Thymus (tissue), 14 donors: ENCODE results near the gene ESRRG. TPM values are rescaled to one million over a fixed set of nuclear protein-coding genes. Genes with fewer than 3 reads are reported as not detected.

Experiments
- DNase-seq, 9 donors: peaks; one replicate each; pipeline ENCODE4 v3.0.0-alpha.2; 2013; ENCODE audit warnings: low spot score in 9 of 9, low read depth in 6 of 9, missing footprints in 1 of 9
- H3K27ac ChIP-seq, 2 donors: one replicate each; pipeline ENCODE4 v1.5.1; 2013; ENCODE audit warnings: control low read depth in 1 of 2, low read depth in 1 of 2, low read length in 1 of 2, mild to moderate bottlenecking in 1 of 2, moderate library complexity in 1 of 2
- H3K27me3 ChIP-seq, 2 donors: one replicate each; pipeline ENCODE4 v1.5.1; 2013; ENCODE audit warnings: low read length in 1 of 2; ENCODE audit not compliant: control insufficient read depth in 2 of 2, insufficient read depth in 1 of 2
- H3K36me3 ChIP-seq, 2 donors: one replicate each; pipeline ENCODE4 v1.5.1; 2013; ENCODE audit warnings: low read length in 1 of 2, mild to moderate bottlenecking in 1 of 2, moderate library complexity in 1 of 2; ENCODE audit not compliant: control insufficient read depth in 2 of 2, insufficient read depth in 2 of 2
- H3K4me1 ChIP-seq, 2 donors: one replicate each; pipeline ENCODE4 v1.5.1; 2013; ENCODE audit warnings: low read length in 2 of 2; ENCODE audit not compliant: control insufficient read depth in 2 of 2, insufficient read depth in 2 of 2
- H3K4me3 ChIP-seq, 2 donors: one replicate each; pipeline ENCODE4 v1.5.1; 2013; ENCODE audit warnings: low read length in 2 of 2, control low read depth in 1 of 2, mild to moderate bottlenecking in 1 of 2
- H3K9me3 ChIP-seq, 2 donors: one replicate each; pipeline ENCODE4 v1.5.1; 2013; ENCODE audit warnings: low read length in 1 of 2, mild to moderate bottlenecking in 1 of 2; ENCODE audit not compliant: control insufficient read depth in 2 of 2, insufficient read depth in 1 of 2
- WGBS: extraction: QIAGEN DNeasy Blood & Tissue Kit; methylation state at CpG from one replicate; pipeline ENCODE4 v1.1.7; 2013; 5-methylcytosine and 5-hydroxymethylcytosine counted together
- long read RNA-seq, 10 donors: transcript quantifications; one replicate each; lab custom pipeline, GENCODE V29; 2026
- polyA plus RNA-seq: library from polyadenylated mRNA; stranded (reverse); fragments of 200-250 nt; gene quantifications from one replicate; pipeline ENCODE4 v1.2.3, GENCODE V29; 2013
- total RNA-seq: library from RNA; stranded (reverse); fragments of 120-200 nt; gene quantifications from one replicate; pipeline ENCODE4 v1.2.4, GENCODE V29; 2013
- donor health status: healthy.

ESRRG gene
- total RNA-seq (1.3 TPM), polyA plus RNA-seq (0.71 TPM)
- long read RNA-seq, donor 1: 0 reads
- long read RNA-seq, donor 2: 0 reads
- long read RNA-seq, donor 3: 0 reads
- long read RNA-seq, donor 4: 0 reads
- long read RNA-seq, donor 5: 0 reads
- long read RNA-seq, donor 6: 0 reads
- long read RNA-seq, donor 7: 0 reads
- long read RNA-seq, donor 8: 0 reads
- long read RNA-seq, donor 9: 0 reads
- long read RNA-seq, donor 10: 0 reads

GRCh38 chr1:216723274-216723780, at the start of gene ESRRG:
TSS of gene ESRRG (minus strand) at chr1:216723429. CDS start at chr1:216723299, 130 bp downstream.
- WGBS: 1% methylated on average over 17 of the region's 17 CpGs
- H3K9me3 ChIP-seq: no peaks in the 10 kb centered on the region
- no peaks in the 10 kb centered on the region for H3K4me1 ChIP-seq
- no peak within 1 kb of the TSS for H3K4me3 ChIP-seq
- no peak within 1 kb of the TSS for H3K27ac ChIP-seq
- DNase-seq: no peak
- H3K27me3 ChIP-seq: peaks cover 2 to 12% of the 10 kb centered on the region in 2 donors
- H3K36me3 ChIP-seq: no peaks in the 10 kb centered on the region

DNA sequence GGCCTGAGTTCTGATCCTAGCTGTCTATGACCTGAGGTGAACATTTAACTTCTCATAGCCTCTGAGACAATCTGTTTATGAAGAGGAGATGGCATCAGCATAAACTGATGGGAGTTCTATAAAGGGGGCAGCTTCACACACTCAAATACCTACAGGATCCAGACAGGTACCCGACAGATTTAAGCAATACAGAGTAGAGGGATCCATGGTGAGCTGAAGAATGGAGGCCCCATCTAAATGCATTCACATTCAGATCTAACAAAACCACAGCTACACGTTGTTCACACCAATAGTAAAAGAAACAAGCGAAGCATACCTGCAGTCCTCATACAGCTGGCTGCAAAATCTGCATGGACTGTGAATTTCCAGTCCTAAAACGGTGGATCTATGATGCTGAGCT, 48.7 kb upstream of the ESRRG start:
- H3K4me3 ChIP-seq: no peak overlapping the region
- WGBS: 74% methylated on average over 4 of the region's 4 CpGs
- no peak overlapping the region for H3K27ac ChIP-seq
- H3K4me1 ChIP-seq: no peaks in the 10 kb centered on the region
- H3K9me3 ChIP-seq: no peaks in the 10 kb centered on the region
- H3K27me3 ChIP-seq: no peaks in the 10 kb centered on the region
- H3K36me3 ChIP-seq: no peaks in the 10 kb centered on the region
- DNase-seq: no peak

GRCh38 chr1:216766633-216767327, 43.6 kb upstream of the ESRRG start:
- H3K27me3 ChIP-seq: no peaks in the 10 kb centered on the region
- H3K4me1 ChIP-seq: no peaks in the 10 kb centered on the region
- WGBS: 58% methylated on average over 3 of the region's 3 CpGs
- no peak overlapping the region for H3K4me3 ChIP-seq
- no peak overlapping the region for H3K27ac ChIP-seq
- DNase-seq: no peak
- H3K9me3 ChIP-seq: no peaks in the 10 kb centered on the region
- no peaks in the 10 kb centered on the region for H3K36me3 ChIP-seq

DNA sequence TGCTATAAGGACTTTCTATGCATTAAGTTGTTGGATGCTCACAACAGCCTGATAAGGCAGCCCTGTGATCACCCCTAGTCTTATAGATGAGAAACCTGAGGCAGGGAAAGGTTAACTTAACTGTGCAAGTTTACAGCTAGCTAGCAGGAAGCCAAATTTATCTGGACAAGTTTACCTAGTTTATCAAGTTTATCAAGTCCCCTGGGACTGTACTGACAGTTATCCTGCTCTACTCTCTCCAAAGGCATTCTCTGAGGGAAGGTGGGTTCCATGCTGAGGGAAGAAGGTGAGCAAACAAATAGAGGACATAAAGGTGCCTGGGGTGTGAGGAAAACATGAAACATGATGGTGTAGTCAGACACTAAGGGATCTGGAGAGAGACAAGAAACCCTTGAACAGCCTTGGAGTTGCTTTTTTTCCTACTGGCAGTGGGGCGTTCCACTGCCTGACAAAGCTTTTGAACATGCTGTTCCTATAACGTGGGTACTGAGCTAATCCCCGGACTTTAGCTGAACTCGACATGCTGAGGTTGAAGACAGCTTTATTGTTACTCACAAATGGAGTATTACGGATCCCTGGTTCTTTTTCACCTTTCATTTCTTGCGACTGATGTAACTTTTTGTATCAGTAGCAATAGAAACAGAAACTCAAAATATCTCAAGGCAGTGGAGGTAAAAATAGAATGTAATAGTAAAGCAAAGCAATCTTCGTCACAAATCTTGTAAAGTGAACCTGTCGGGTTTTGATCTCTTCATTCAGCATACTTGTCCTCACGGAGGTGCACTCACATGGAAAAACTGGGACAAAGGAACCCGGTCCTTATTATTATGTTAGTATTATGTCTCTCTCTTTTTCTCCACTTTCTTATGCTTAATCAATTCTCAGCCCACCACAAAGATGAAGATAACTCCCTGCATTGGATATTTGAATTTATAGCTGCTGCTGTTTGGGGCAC, 42.4 kb upstream of the ESRRG start:
- H3K4me1 ChIP-seq: no peaks in the 10 kb centered on the region
- H3K4me3 ChIP-seq: no peak overlapping the region
- DNase-seq: no peak
- WGBS: 90% methylated on average over 10 of the region's 10 CpGs
- H3K27ac ChIP-seq: no peak overlapping the region
- no peaks in the 10 kb centered on the region for H3K27me3 ChIP-seq
- no peaks in the 10 kb centered on the region for H3K36me3 ChIP-seq
- no peaks in the 10 kb centered on the region for H3K9me3 ChIP-seq

DNA sequence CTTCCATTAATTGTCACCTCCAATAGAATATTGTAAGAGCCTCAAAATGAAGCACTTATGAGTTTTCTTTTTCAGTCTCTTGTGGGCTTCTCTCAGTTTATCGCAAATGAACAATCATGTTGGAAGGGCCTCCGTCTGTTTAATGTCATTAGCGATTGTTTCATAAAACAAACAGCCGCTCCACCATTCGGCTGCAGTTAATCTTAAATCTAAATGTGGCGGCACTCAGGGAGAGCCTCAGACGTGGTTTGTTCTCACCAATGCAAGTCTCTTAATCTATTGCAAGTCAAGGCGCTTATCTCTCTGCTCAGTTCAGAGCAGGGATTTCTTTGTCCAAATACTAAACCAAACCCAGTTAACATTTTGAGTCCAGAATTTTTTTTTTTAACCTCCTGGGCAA, 34.9 kb upstream of the ESRRG start:
- H3K27me3 ChIP-seq: no peaks in the 10 kb centered on the region
- H3K36me3 ChIP-seq: no peaks in the 10 kb centered on the region
- H3K4me1 ChIP-seq: no peaks in the 10 kb centered on the region
- H3K27ac ChIP-seq: no peak overlapping the region
- 94% methylated on average over 8 of the region's 8 CpGs for WGBS
- DNase-seq: no peak
- H3K9me3 ChIP-seq: no peaks in the 10 kb centered on the region
- H3K4me3 ChIP-seq: no peak overlapping the region

DNA sequence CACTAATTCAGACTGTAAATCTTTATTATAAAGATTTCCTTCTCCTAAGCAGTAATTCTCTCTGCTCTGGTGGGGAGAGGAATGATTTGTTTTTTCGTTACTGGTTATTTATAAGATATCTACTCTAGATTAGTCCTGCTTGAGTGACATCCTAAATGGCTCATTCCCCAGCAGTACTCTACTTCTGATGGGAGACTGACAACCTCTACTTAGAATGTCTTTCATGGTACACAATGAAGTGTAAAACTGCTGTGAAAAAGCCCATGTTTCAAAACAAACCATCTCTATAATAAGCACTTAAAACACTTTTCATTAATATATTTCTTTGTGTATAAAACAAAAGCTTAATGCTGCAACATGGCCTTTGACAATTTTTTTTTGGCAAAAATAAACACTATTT, 33.9 kb upstream of the ESRRG start:
- no peaks in the 10 kb centered on the region for H3K4me1 ChIP-seq
- H3K4me3 ChIP-seq: no peak overlapping the region

DNA sequence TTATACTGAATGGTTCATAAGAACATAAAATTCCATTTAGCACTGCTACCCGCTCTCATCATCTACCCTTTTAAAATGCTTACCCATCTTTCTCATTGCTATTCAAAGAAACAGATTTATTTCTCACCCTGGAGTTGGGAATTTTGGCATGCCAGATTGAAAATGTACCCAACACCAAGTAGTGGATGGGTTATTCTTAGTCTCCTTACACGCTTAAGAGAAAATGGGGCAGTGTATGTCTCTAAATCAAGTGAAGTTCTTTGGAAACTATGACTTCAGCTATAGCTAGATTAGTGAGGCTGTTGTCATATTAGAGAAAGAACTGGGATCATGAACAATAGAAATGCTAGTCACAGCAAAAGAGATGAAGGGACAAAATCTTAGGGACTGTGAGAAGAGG, 27.7 kb upstream of the ESRRG start:
- DNase-seq: no peak
- Histone ChIP-seq H3K27ac (no peak overlapping the region), H3K4me1 (no peaks in the 10 kb centered on the region), H3K9me3 (no peaks in the 10 kb centered on the region), H3K4me3 (no peak overlapping the region), H3K27me3 (no peaks in the 10 kb centered on the region), H3K36me3 (no peaks in the 10 kb centered on the region)
- 95% methylated on average over 2 of the region's 2 CpGs for WGBS

More for the DNA sequence above, 33.9 kb upstream of the ESRRG start:
- DNase-seq: no peak
- H3K27ac ChIP-seq: no peak overlapping the region
- H3K9me3 ChIP-seq: no peaks in the 10 kb centered on the region
- H3K36me3 ChIP-seq: no peaks in the 10 kb centered on the region
- WGBS: 95% methylated on average over 1 of the region's 1 CpG
- H3K27me3 ChIP-seq: no peaks in the 10 kb centered on the region

DNA sequence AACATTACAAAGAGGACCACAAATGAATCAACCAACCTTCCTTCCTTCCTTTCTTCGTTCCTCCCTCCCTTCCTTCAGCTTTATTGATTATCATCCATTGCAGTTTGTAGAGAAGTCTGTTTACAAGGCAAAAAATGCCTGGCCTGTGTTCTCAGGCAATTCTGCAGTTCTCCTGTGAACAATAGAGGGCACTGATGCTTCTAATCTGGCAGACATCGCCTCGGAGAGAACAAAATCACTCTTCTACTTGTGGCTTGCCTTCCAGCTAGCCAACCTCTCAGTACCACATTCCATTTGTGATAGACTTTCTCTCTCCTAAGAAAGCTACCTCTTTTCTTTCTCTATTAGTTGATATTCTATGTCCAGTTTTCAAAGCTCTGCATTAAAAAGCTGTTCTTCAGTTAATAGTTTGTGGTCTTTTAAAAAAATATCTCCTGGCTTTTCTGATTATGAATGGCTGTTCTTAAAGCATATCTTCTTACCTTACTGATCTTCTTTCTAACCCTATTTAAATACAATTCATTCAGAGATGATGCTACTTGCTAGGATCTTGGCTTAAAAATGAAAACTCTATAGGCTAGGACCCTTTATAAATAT, 26.9 kb upstream of the ESRRG start:
- no peaks in the 10 kb centered on the region for H3K9me3 ChIP-seq
- H3K4me1 ChIP-seq: no peaks in the 10 kb centered on the region
- 22% methylated on average over 3 of the region's 3 CpGs for WGBS
- H3K27me3 ChIP-seq: no peaks in the 10 kb centered on the region
- peak in 1 of 9 donors; percentile 3 for DNase-seq
- H3K27ac ChIP-seq: no peak overlapping the region
- no peak overlapping the region for H3K4me3 ChIP-seq
- H3K36me3 ChIP-seq: no peaks in the 10 kb centered on the region
